Measurements from ENCODE around the gene URAD.

URAD gene

GRCh38 chr13:27953676-27954405 is 34.7 kb downstream of the URAD start:
- H3K9me3 ChIP-seq (ENCODE audit: severe bottlenecking): peaks cover 24% of the 10 kb centered on the region

GRCh38 chr13:27952876-27953675 is 35.4 kb downstream of the URAD start:
- Histone ChIP-seq H3K27ac (no peak overlapping the region), H3K9me3 (ENCODE audit: severe bottlenecking) (peaks cover 28% of the 10 kb centered on the region), H3K27me3 (ENCODE audit: insufficient read depth, low read depth, severe bottlenecking) (peaks cover 95% of the 10 kb centered on the region), H3K36me3 (no peaks in the 10 kb centered on the region), H3K4me3 (ENCODE audit: low read depth, low read length) (no peak overlapping the region)
- no peak for TF ChIP-seq CTCF (IDR thresholded peaks at IDR 0.05; ENCODE audit: low read depth, low read length)
- DNase-seq: no peak

More at GRCh38 chr13:27953676-27954405, 34.7 kb downstream of the URAD start:
- Histone ChIP-seq H3K4me3 (ENCODE audit: low read depth, low read length) (peak overlapping the region; percentile 37), H3K27me3 (ENCODE audit: insufficient read depth, low read depth, severe bottlenecking) (peaks cover 97% of the 10 kb centered on the region), H3K36me3 (no peaks in the 10 kb centered on the region), H3K27ac (peak overlapping the region; percentile 23)
- DNase-seq: peak; percentile 87
- TF ChIP-seq CTCF (IDR thresholded peaks at IDR 0.05; ENCODE audit: low read depth, low read length): peak; percentile 96

GRCh38 chr13:27942972-27943371 is 45.5 kb downstream of the URAD start:
- DNase-seq: no peak
- H3K9me3 ChIP-seq (ENCODE audit: severe bottlenecking): peaks cover 24% of the 10 kb centered on the region
- H3K27ac ChIP-seq: no peak overlapping the region
- no peak overlapping the region for H3K4me3 ChIP-seq (ENCODE audit: low read depth, low read length)
- no peaks in the 10 kb centered on the region for H3K36me3 ChIP-seq
- TF ChIP-seq CTCF (IDR thresholded peaks at IDR 0.05; ENCODE audit: low read depth, low read length): no peak
- H3K27me3 ChIP-seq (ENCODE audit: insufficient read depth, low read depth, severe bottlenecking): peaks cover 95% of the 10 kb centered on the region

GRCh38 chr13:27933580-27934328 is 54.7 kb downstream of the URAD start:
- Histone ChIP-seq H3K36me3 (no peaks in the 10 kb centered on the region), H3K4me3 (ENCODE audit: low read depth, low read length) (no peak overlapping the region), H3K27ac (no peak overlapping the region), H3K27me3 (ENCODE audit: insufficient read depth, low read depth, severe bottlenecking) (peaks cover 64% of the 10 kb centered on the region), H3K9me3 (ENCODE audit: severe bottlenecking) (peaks cover 22% of the 10 kb centered on the region)
- no peak for TF ChIP-seq CTCF (IDR thresholded peaks at IDR 0.05; ENCODE audit: low read depth, low read length)
- no peak for DNase-seq

GRCh38 chr13:27933118-27933517 is 55.4 kb downstream of the URAD start:
- DNase-seq: no peak
- H3K27me3 ChIP-seq (ENCODE audit: insufficient read depth, low read depth, severe bottlenecking): peaks cover 68% of the 10 kb centered on the region
- H3K4me3 ChIP-seq (ENCODE audit: low read depth, low read length): no peak overlapping the region
- no peak overlapping the region for H3K27ac ChIP-seq
- peaks cover 29% of the 10 kb centered on the region for H3K9me3 ChIP-seq (ENCODE audit: severe bottlenecking)
- no peak for TF ChIP-seq CTCF (IDR thresholded peaks at IDR 0.05; ENCODE audit: low read depth, low read length)
- no peaks in the 10 kb centered on the region for H3K36me3 ChIP-seq
